Measurements from ENCODE around the gene SLAMF1.

The SLAMF1 gene

GRCh38 chr1:160625321-160625720, 21.5 kb downstream of the SLAMF1 start:
- no peak for DNase-seq (ENCODE audit: low spot score)

- no peak for DNase-seq (ENCODE audit: low spot score)
Measured at GRCh38 chr1:160624464-160624863, 22.4 kb downstream of the SLAMF1 start.

- DNase-seq (ENCODE audit: low spot score) = no peak
Measured at GRCh38 chr1:160623862-160624261, 23.0 kb downstream of the SLAMF1 start.

- DNase-seq (ENCODE audit: low spot score) = no peak
Measured at GRCh38 chr1:160623227-160623633, 23.6 kb downstream of the SLAMF1 start.

- no peak for DNase-seq (ENCODE audit: low spot score)
Measured at GRCh38 chr1:160622501-160623226, 24.2 kb downstream of the SLAMF1 start.

- DNase-seq (ENCODE audit: low spot score) = no peak
Measured at GRCh38 chr1:160621633-160622413, 25.0 kb downstream of the SLAMF1 start.

GRCh38 chr1:160620942-160621632, 25.8 kb downstream of the SLAMF1 start:
- no peak for DNase-seq (ENCODE audit: low spot score)

GRCh38 chr1:160619742-160620277, 27.0 kb downstream of the SLAMF1 start:
- DNase-seq (ENCODE audit: low spot score) = no peak

GRCh38 chr1:160618763-160619274, 28.0 kb downstream of the SLAMF1 start:
- no peak for DNase-seq (ENCODE audit: low spot score)

- no peak for DNase-seq (ENCODE audit: low spot score)
Measured at GRCh38 chr1:160618327-160618726, 28.5 kb downstream of the SLAMF1 start.

- no peak for DNase-seq (ENCODE audit: low spot score)
Measured at GRCh38 chr1:160615660-160616059, 31.2 kb downstream of the SLAMF1 start.

GRCh38 chr1:160614410-160614809, 32.4 kb downstream of the SLAMF1 start:
- DNase-seq (ENCODE audit: low spot score) = no peak

- DNase-seq (ENCODE audit: low spot score) = no peak
Measured at GRCh38 chr1:160612613-160613218, 34.1 kb downstream of the SLAMF1 start.

GRCh38 chr1:160610569-160611242, 36.1 kb downstream of the SLAMF1 start:
- no peak for DNase-seq (ENCODE audit: low spot score)

- no peak for DNase-seq (ENCODE audit: low spot score)
Measured at GRCh38 chr1:160608941-160609340, 37.9 kb downstream of the SLAMF1 start.

GRCh38 chr1:160608514-160608913, 38.3 kb downstream of the SLAMF1 start:
- no peak for DNase-seq (ENCODE audit: low spot score)

- DNase-seq (ENCODE audit: low spot score) = no peak
Measured at GRCh38 chr1:160608057-160608456, 38.8 kb downstream of the SLAMF1 start.

- DNase-seq (ENCODE audit: low spot score) = no peak
Measured at GRCh38 chr1:160607672-160608032, 39.2 kb downstream of the SLAMF1 start.

GRCh38 chr1:160607011-160607671, 39.7 kb downstream of the SLAMF1 start:
- peak; percentile 35 for DNase-seq (ENCODE audit: low spot score)

- no peak for DNase-seq (ENCODE audit: low spot score)
Measured at GRCh38 chr1:160606611-160607010, 40.2 kb downstream of the SLAMF1 start.

Measured in hepatic stellate cell (primary cell).